ENCODE results near the gene RAB23.

The RAB23 gene

GRCh38 chr6:57226221-57226620 is 4.1 kb upstream of the RAB23 start:
- DNase-seq, result no peak

- no peak for DNase-seq
Measured at GRCh38 chr6:57224769-57225515, 2.8 kb upstream of the RAB23 start.

GRCh38 chr6:57222743-57223077 is 603 bp upstream of the RAB23 start:
- no peak for DNase-seq

- DNase-seq, result peak; percentile 9
Measured at GRCh38 chr6:57221191-57221935, 744 bp downstream of the RAB23 start.

- DNase-seq, result no peak
Measured at GRCh38 chr6:57220083-57220703, 1.9 kb downstream of the RAB23 start.

GRCh38 chr6:57217270-57217669 is 4.8 kb downstream of the RAB23 start:
- DNase-seq, result no peak

- DNase-seq, result no peak
Measured at GRCh38 chr6:57216235-57217101, 5.6 kb downstream of the RAB23 start.

GRCh38 chr6:57215260-57215659 is 6.8 kb downstream of the RAB23 start:
- DNase-seq, result no peak

- DNase-seq, result no peak
Measured at GRCh38 chr6:57210060-57210459, 12.0 kb downstream of the RAB23 start.

GRCh38 chr6:57209030-57209429 is 13.1 kb downstream of the RAB23 start:
- DNase-seq, result no peak

- no peak for DNase-seq
Measured at GRCh38 chr6:57207872-57208271, 14.2 kb downstream of the RAB23 start.

- DNase-seq, result no peak
Measured at GRCh38 chr6:57207141-57207540, 15.0 kb downstream of the RAB23 start.

GRCh38 chr6:57205550-57206328 is 16.4 kb downstream of the RAB23 start:
- no peak for DNase-seq

- no peak for DNase-seq
Measured at GRCh38 chr6:57201718-57202117, 20.4 kb downstream of the RAB23 start.

GRCh38 chr6:57198926-57199636 is 23.0 kb downstream of the RAB23 start:
- DNase-seq, result no peak

GRCh38 chr6:57195457-57195856 is 26.6 kb downstream of the RAB23 start:
- DNase-seq, result no peak

GRCh38 chr6:57193177-57193576 is 28.9 kb downstream of the RAB23 start:
- no peak for DNase-seq

- DNase-seq, result no peak
Measured at GRCh38 chr6:57190140-57190539, 32.0 kb downstream of the RAB23 start.

GRCh38 chr6:57183336-57183735 is 38.8 kb downstream of the RAB23 start:
- DNase-seq, result no peak

GRCh38 chr6:57182017-57182432 is 40.1 kb downstream of the RAB23 start:
- no peak for DNase-seq

GRCh38 chr6:57180596-57180995 is 41.5 kb downstream of the RAB23 start:
- DNase-seq, result no peak

Measured in NCI-H1092 (cell line).